Activated CD8-positive, alpha-beta memory T cell treated with anti-CD3 and anti-CD28 coated beads, Interleukin-2, amount 10 ng/mL, durations not matched to agents 7 days and 5 days (primary cell): ENCODE results near the gene DYRK1A. TPM values are rescaled to one million over a fixed set of nuclear protein-coding genes. Genes with fewer than 3 reads are reported as not detected.

ENCODE experiments used
- ATAC-seq: fragments of 150-1000 bp; cut with Tn5 transposase; one replicate; pipeline ENCODE4 v1.10.0; 2021; ENCODE audit warnings: moderate library complexity
- CTCF ChIA-PET: fragments of 350-600 bp; sonication (Branson Sonifier 250); formaldehyde crosslinking; loops from one replicate; lab custom pipeline; 2021; ENCODE audit warnings: antibody characterized with exemption; lab: Charles Lee
- DNase-seq: peaks from one replicate; pipeline ENCODE4 v3.0.0-alpha.2; 2020
- H3K27ac Mint-ChIP-seq: one replicate; pipeline ENCODE4 v1.8.0; 2021; ENCODE audit warnings: mild to moderate bottlenecking, mixed read lengths
- H3K27me3 Mint-ChIP-seq: one replicate; pipeline ENCODE4 v1.8.0; 2021; ENCODE audit warnings: mixed read lengths
- H3K36me3 Mint-ChIP-seq: one replicate; pipeline ENCODE4 v1.8.0; 2021; ENCODE audit warnings: mild to moderate bottlenecking, mixed read lengths
- H3K4me1 Mint-ChIP-seq: one replicate; pipeline ENCODE4 v1.8.0; 2021; ENCODE audit warnings: mixed read lengths
- H3K4me3 Mint-ChIP-seq: one replicate; pipeline ENCODE4 v1.8.0; 2021; ENCODE audit warnings: mild to moderate bottlenecking, moderate library complexity, mixed read lengths
- H3K9me3 Mint-ChIP-seq: one replicate; pipeline ENCODE4 v1.8.0; 2022; ENCODE audit warnings: low read depth, mixed read lengths
- total RNA-seq, 2 experiments: library from RNA; stranded (reverse); gene quantifications; one replicate each; pipeline ENCODE4 v1.2.3, GENCODE V29; 2021

Gene DYRK1A
- total RNA-seq, 2 experiments from 2014 or later, result 75.7 to 83.3 TPM

- Mint-ChIP-seq H3K27ac (no peak overlapping the region), H3K27me3 (peaks cover 4% of the 10 kb centered on the region), H3K9me3 (peaks cover 20% of the 10 kb centered on the region), H3K4me1 (no peaks in the 10 kb centered on the region), H3K4me3 (no peak overlapping the region), H3K36me3 (peaks cover 10% of the 10 kb centered on the region)
- no peak for ATAC-seq
- no peak for DNase-seq
- CTCF ChIA-PET, result no interaction called here
These were observed 19.6 kb upstream of the DYRK1A start for GRCh38 chr21:37346841-37347430.

GRCh38 chr21:37348664-37349063 lies 17.9 kb upstream of the DYRK1A start:
- no peak overlapping the region for H3K4me3 Mint-ChIP-seq
- H3K9me3 Mint-ChIP-seq, result peaks cover 18% of the 10 kb centered on the region
- peaks cover 11% of the 10 kb centered on the region for H3K27me3 Mint-ChIP-seq
- no peak for DNase-seq
- CTCF ChIA-PET, result no interaction called here
- H3K4me1 Mint-ChIP-seq, result no peaks in the 10 kb centered on the region
- ATAC-seq, result no peak
- peaks cover 10% of the 10 kb centered on the region for H3K36me3 Mint-ChIP-seq
- H3K27ac Mint-ChIP-seq, result no peak overlapping the region

GRCh38 chr21:37350472-37350871 lies 16.1 kb upstream of the DYRK1A start:
- DNase-seq, result no peak
- H3K36me3 Mint-ChIP-seq, result peaks cover 10% of the 10 kb centered on the region
- peaks cover 14% of the 10 kb centered on the region for H3K27me3 Mint-ChIP-seq
- H3K4me1 Mint-ChIP-seq, result no peaks in the 10 kb centered on the region
- H3K4me3 Mint-ChIP-seq, result no peak overlapping the region
- peaks cover 18% of the 10 kb centered on the region for H3K9me3 Mint-ChIP-seq
- CTCF ChIA-PET, result interaction anchor here (0.6 kb wide), 1 partner anchor 77 kb away, joined by 4 read pairs; no protein-coding TSS in a partner anchor
- ATAC-seq, result no peak
- H3K27ac Mint-ChIP-seq, result no peak overlapping the region

- CTCF ChIA-PET, result no interaction called here
- no peaks in the 10 kb centered on the region for H3K36me3 Mint-ChIP-seq
- ATAC-seq (no peak), DNase-seq (no peak)
- H3K27me3 Mint-ChIP-seq, result peaks cover 13% of the 10 kb centered on the region
- no peak overlapping the region for H3K27ac Mint-ChIP-seq
- peaks cover under 1% of the 10 kb centered on the region for H3K9me3 Mint-ChIP-seq
- H3K4me1 Mint-ChIP-seq, result peaks cover 2% of the 10 kb centered on the region
- no peak overlapping the region for H3K4me3 Mint-ChIP-seq
These were observed 9.9 kb upstream of the DYRK1A start for GRCh38 chr21:37356706-37357105.

- Mint-ChIP-seq H3K4me3 (no peak overlapping the region), H3K27ac (no peak overlapping the region), H3K4me1 (peaks cover 5% of the 10 kb centered on the region), H3K36me3 (no peaks in the 10 kb centered on the region), H3K27me3 (peaks cover 13% of the 10 kb centered on the region), H3K9me3 (no peaks in the 10 kb centered on the region)
- ATAC-seq, result no peak
- no peak for DNase-seq
- CTCF ChIA-PET, result no interaction called here
These were observed 8.9 kb upstream of the DYRK1A start for GRCh38 chr21:37357691-37358090.

GRCh38 chr21:37358397-37358796 lies 8.2 kb upstream of the DYRK1A start:
- Mint-ChIP-seq H3K27ac (no peak overlapping the region), H3K36me3 (no peaks in the 10 kb centered on the region), H3K4me1 (peaks cover 5% of the 10 kb centered on the region), H3K27me3 (peaks cover 9% of the 10 kb centered on the region), H3K9me3 (no peaks in the 10 kb centered on the region), H3K4me3 (no peak overlapping the region)
- ATAC-seq (no peak), DNase-seq (no peak)
- CTCF ChIA-PET, result no interaction called here

GRCh38 chr21:37363936-37364335 lies 2.6 kb upstream of the DYRK1A start:
- no peak overlapping the region for H3K27ac Mint-ChIP-seq
- H3K9me3 Mint-ChIP-seq, result no peaks in the 10 kb centered on the region
- no peaks in the 10 kb centered on the region for H3K27me3 Mint-ChIP-seq
- CTCF ChIA-PET, result interaction anchor here (1.4 to 2.2 kb wide), 2 partner anchors 100 to 201 kb away, joined by 3 to 6 read pairs; no protein-coding TSS in a partner anchor
- peaks cover 9% of the 10 kb centered on the region for H3K36me3 Mint-ChIP-seq
- H3K4me1 Mint-ChIP-seq, result peaks cover 14% of the 10 kb centered on the region
- no peak overlapping the region for H3K4me3 Mint-ChIP-seq
- ATAC-seq, result no peak
- no peak for DNase-seq

GRCh38 chr21:37364722-37365121 lies 1.9 kb upstream of the DYRK1A start:
- peak overlapping the region; percentile 97 for H3K27ac Mint-ChIP-seq
- H3K9me3 Mint-ChIP-seq, result no peaks in the 10 kb centered on the region
- H3K4me1 Mint-ChIP-seq, result peaks cover 21% of the 10 kb centered on the region

GRCh38 chr21:37365517-37366481 lies 774 bp upstream of the DYRK1A start:
- ATAC-seq, result peak; percentile 54
- Mint-ChIP-seq H3K4me1 (peaks cover 31% of the 10 kb centered on the region), H3K9me3 (no peaks in the 10 kb centered on the region), H3K27ac (peak overlapping the region; percentile 100), H3K36me3 (peaks cover 10% of the 10 kb centered on the region), H3K4me3 (peak overlapping the region; percentile 95), H3K27me3 (no peaks in the 10 kb centered on the region)
- DNase-seq, result peak; percentile 68
- CTCF ChIA-PET, result interaction anchor here (0.6 to 2.2 kb wide), 6 partner anchors 97 to 146 kb away, joined by 3 to 6 read pairs (median 3); no protein-coding TSS in a partner anchor

More at GRCh38 chr21:37364722-37365121, 1.9 kb upstream of the DYRK1A start:
- no peaks in the 10 kb centered on the region for H3K27me3 Mint-ChIP-seq
- DNase-seq (no peak), ATAC-seq (no peak)
- peaks cover 9% of the 10 kb centered on the region for H3K36me3 Mint-ChIP-seq
- peak overlapping the region; percentile 82 for H3K4me3 Mint-ChIP-seq
- CTCF ChIA-PET, result interaction anchor here (0.6 to 2.2 kb wide), 6 partner anchors 98 to 200 kb away, joined by 3 to 6 read pairs (median 3); no protein-coding TSS in a partner anchor

GRCh38 chr21:37367336-37367702 lies 746 bp downstream of the DYRK1A start:
- no peak overlapping the region for H3K27ac Mint-ChIP-seq
- H3K27me3 Mint-ChIP-seq, result no peaks in the 10 kb centered on the region
- CTCF ChIA-PET, result interaction anchor here (2.3 kb wide), 1 partner anchor 101 kb away, joined by 6 read pairs; the partner anchor contains the start of gene VPS26C
- H3K36me3 Mint-ChIP-seq, result peaks cover 11% of the 10 kb centered on the region
- DNase-seq (peak; percentile 43), ATAC-seq (peak; percentile 0)
- H3K9me3 Mint-ChIP-seq, result no peaks in the 10 kb centered on the region
- peaks cover 40% of the 10 kb centered on the region for H3K4me1 Mint-ChIP-seq
- H3K4me3 Mint-ChIP-seq, result peak overlapping the region; percentile 88

- H3K9me3 Mint-ChIP-seq, result no peaks in the 10 kb centered on the region
- peaks cover 11% of the 10 kb centered on the region for H3K36me3 Mint-ChIP-seq
- H3K4me3 Mint-ChIP-seq, result peak overlapping the region; percentile 88
- H3K4me1 Mint-ChIP-seq, result peaks cover 45% of the 10 kb centered on the region
- DNase-seq (peak; percentile 66), ATAC-seq (peak; percentile 9)
- CTCF ChIA-PET, result interaction anchor here (1.2 to 2.3 kb wide), 4 partner anchors 33 to 101 kb away, joined by 3 to 6 read pairs (median 3); partner anchors contain the start of gene VPS26C
- H3K27ac Mint-ChIP-seq, result peak overlapping the region; percentile 89
- no peaks in the 10 kb centered on the region for H3K27me3 Mint-ChIP-seq
These were observed 1.3 kb downstream of the DYRK1A start for GRCh38 chr21:37367703-37368540.

GRCh38 chr21:37368541-37369279 lies 2.1 kb downstream of the DYRK1A start:
- CTCF ChIA-PET, result interaction anchor here (1.0 to 2.3 kb wide), 6 partner anchors 13 to 110 kb away, joined by 3 to 10 read pairs (median 3); partner anchors contain the start of gene VPS26C
- H3K27ac Mint-ChIP-seq, result peak overlapping the region; percentile 89
- no peaks in the 10 kb centered on the region for H3K27me3 Mint-ChIP-seq
- no peak for ATAC-seq
- peaks cover 11% of the 10 kb centered on the region for H3K36me3 Mint-ChIP-seq
- H3K4me1 Mint-ChIP-seq, result peaks cover 53% of the 10 kb centered on the region
- no peaks in the 10 kb centered on the region for H3K9me3 Mint-ChIP-seq
- H3K4me3 Mint-ChIP-seq, result peak overlapping the region; percentile 88
- no peak for DNase-seq
